SK-N-SH (cell line): ENCODE measurements around the gene NRG3. TPM values are rescaled to one million over a fixed set of nuclear protein-coding genes. Genes with fewer than 3 reads are reported as not detected.

Experiments used
- CTCF ChIA-PET: fragments of 300-600, 350-600 bp; formaldehyde crosslinking; extraction: SDS; loops from one replicate; lab custom pipeline; 2021; lab: Yijun Ruan, JAX
- POLR2A ChIA-PET: fragments of 350-600 bp; sonication (Branson Sonifier 250); formaldehyde crosslinking; extraction: SDS; loops from one replicate; lab custom pipeline; 2020; ENCODE audit warnings: antibody characterized with exemption, inconsistent platforms; lab: Yijun Ruan, JAX
- DNase-seq: peaks from one replicate; pipeline ENCODE4 v3.0.0; 2012
- H2AFZ ChIP-seq: fragments of 200-600 bp; sonication (generic); 2 replicates; pipeline ENCODE4 v1.8.1; 2016; ENCODE audit warnings: antibody characterized with exemption, mild to moderate bottlenecking, low read depth
- H3F3A ChIP-seq: fragments of 200-600 bp; sonication (generic); replicated peaks from 2 replicates; pipeline ENCODE3; 2016; ENCODE audit warnings: antibody characterized with exemption, mild to moderate bottlenecking; ENCODE audit not compliant: insufficient read depth
- H3K27ac ChIP-seq, 2 experiments: fragments of 200-500 bp in 1 of 2; fragments of 200-600 bp in 1 of 2; sonication (Bioruptor generic) in 1 of 2; sonication (generic), shearing (Covaris generic) in 1 of 2; 2 replicates each; pipeline versions ENCODE4 v1.5.1 to v1.6.1; 2014 to 2016; ENCODE audit warnings: low read depth in 2 of 2, inconsistent platforms in 1 of 2, low read length in 1 of 2, mild to moderate bottlenecking in 1 of 2, mixed read lengths in 1 of 2
- H3K27me3 ChIP-seq: fragments of 200-600 bp; sonication (generic), shearing (Covaris generic); 2 replicates; pipeline ENCODE4 v1.6.1; 2016; ENCODE audit warnings: mixed run types; ENCODE audit not compliant: insufficient read depth
- H3K36me3 ChIP-seq, 2 experiments: fragments of 200-500 bp in 1 of 2; fragments of 200-600 bp in 1 of 2; sonication (Bioruptor generic) in 1 of 2; sonication (generic) in 1 of 2; replicated peaks in 1 of 2; 2 replicates each; pipeline versions ENCODE3 to v1.5.1; 2014 to 2016; ENCODE audit warnings: low read length in 1 of 2, mild to moderate bottlenecking in 1 of 2; ENCODE audit not compliant: insufficient read depth in 2 of 2, control insufficient read depth in 1 of 2
- H3K4me1 ChIP-seq, 2 experiments: fragments of 200-500 bp in 1 of 2; fragments of 200-600 bp in 1 of 2; sonication (Bioruptor generic) in 1 of 2; sonication (generic), shearing (Covaris generic) in 1 of 2; 2 replicates each; pipeline versions ENCODE4 v1.5.1 to v1.6.1; 2014 to 2016; ENCODE audit warnings: low read depth in 1 of 2, low read length in 1 of 2, mixed run types in 1 of 2; ENCODE audit not compliant: insufficient read depth in 2 of 2, control insufficient read depth in 1 of 2
- H3K4me2 ChIP-seq: fragments of 200-600 bp; sonication (generic), shearing (Covaris generic); 2 replicates; pipeline ENCODE4 v1.6.1; 2017; ENCODE audit warnings: mixed run types
- H3K4me3 ChIP-seq, 2 experiments: fragments of 200-500 bp in 1 of 2; fragments of 200-600 bp in 1 of 2; sonication (Bioruptor generic) in 1 of 2; sonication (generic), shearing (Covaris generic) in 1 of 2; 2 replicates each; pipeline versions ENCODE4 v1.5.1 to v1.8.1; 2014 to 2016; ENCODE audit warnings: low read depth in 2 of 2, inconsistent platforms in 1 of 2, low read length in 1 of 2, mild to moderate bottlenecking in 1 of 2, mixed read lengths in 1 of 2, moderate library complexity in 1 of 2
- H3K79me2 ChIP-seq: fragments of 200-600 bp; sonication (generic); 2 replicates; pipeline ENCODE4 v1.8.1; 2017; ENCODE audit warnings: mild to moderate bottlenecking; ENCODE audit not compliant: insufficient read depth
- H3K9ac ChIP-seq: fragments of 200-600 bp; sonication (generic); 2 replicates; pipeline ENCODE4 v1.6.1; 2017; ENCODE audit warnings: mixed run types
- H3K9me2 ChIP-seq: fragments of 200-600 bp; sonication (generic); 2 replicates; pipeline ENCODE4 v1.6.1; 2017; ENCODE audit warnings: mixed run types
- H3K9me3 ChIP-seq: fragments of 200-600 bp; sonication (generic); 2 replicates; pipeline ENCODE4 v1.6.1; 2017; ENCODE audit warnings: mixed run types, mild to moderate bottlenecking, moderate library complexity
- H4K20me1 ChIP-seq: fragments of 200-600 bp; sonication (generic); 2 replicates; pipeline ENCODE4 v1.6.1; 2017; ENCODE audit warnings: mild to moderate bottlenecking, mixed run types; ENCODE audit not compliant: insufficient read depth
- CHD2 ChIP-seq: fragments of 150-350 bp; IDR thresholded peaks from 2 replicates; pipeline ENCODE4 v1.6.1; 2018; ENCODE audit warnings: low read length; ENCODE audit not compliant: partially characterized antibody
- CTCF ChIP-seq: fragments of 200-600 bp; sonication (generic); IDR thresholded peaks from 2 replicates; pipeline ENCODE4 v1.6.1; 2017; ENCODE audit warnings: antibody characterized with exemption, mild to moderate bottlenecking, moderate library complexity
- EP300 ChIP-seq, 2 experiments: IDR thresholded peaks; 2 replicates each; pipeline versions ENCODE4 v1.4.0 to v1.6.1; 2012; ENCODE audit warnings: borderline replicate concordance in 1 of 2, low read depth in 1 of 2, low read length in 1 of 2
- EZH2phosphoT487 ChIP-seq: fragments of 200-600 bp; sonication (generic); IDR thresholded peaks from 2 replicates; pipeline ENCODE4 v1.6.1; 2017; ENCODE audit warnings: low read depth, mixed run types, mild to moderate bottlenecking, antibody characterized with exemption, moderate library complexity, borderline replicate concordance
- FOSL2 ChIP-seq: IDR thresholded peaks from 2 replicates; pipeline ENCODE4 v1.4.0; 2012; ENCODE audit warnings: low read depth, mild to moderate bottlenecking, moderate library complexity, borderline replicate concordance
- GATA2 ChIP-seq: sonication (generic); formaldehyde crosslinking; IDR thresholded peaks from 2 replicates; pipeline ENCODE4 v1.5.0; 2020; ENCODE audit warnings: mild to moderate bottlenecking, missing genetic modification reagents
- NFIC ChIP-seq: IDR thresholded peaks from 2 replicates; pipeline ENCODE4 v1.4.0; 2012; ENCODE audit warnings: borderline replicate concordance
- PBX3 ChIP-seq: IDR thresholded peaks from 2 replicates; pipeline ENCODE4; 2012
- REST ChIP-seq: IDR thresholded peaks from 2 replicates; pipeline ENCODE4 v1.6.1; 2012; ENCODE audit warnings: mild to moderate bottlenecking, low read depth, low read length, moderate library complexity
- RXRA ChIP-seq: IDR thresholded peaks from 2 replicates; pipeline ENCODE4 v1.4.0; 2012; ENCODE audit warnings: low read depth, mild to moderate bottlenecking, borderline replicate concordance
- TAF1 ChIP-seq: IDR thresholded peaks from 2 replicates; pipeline ENCODE4 v1.6.1; 2012; ENCODE audit warnings: low read depth, mild to moderate bottlenecking, low read length, moderate library complexity, borderline replicate concordance
- TEAD4 ChIP-seq: IDR thresholded peaks from 2 replicates; pipeline ENCODE4 v1.4.0; 2012; ENCODE audit warnings: mild to moderate bottlenecking, borderline replicate concordance; ENCODE audit not compliant: insufficient read depth
- YY1 ChIP-seq: IDR thresholded peaks from 2 replicates; pipeline ENCODE4 v1.4.0; 2012; ENCODE audit warnings: low read depth, mild to moderate bottlenecking
- WGBS: methylation state at CpG from one replicate; pipeline ENCODE4 v1.1.6; 2017; ENCODE audit warnings: low lambda C conversion rate; 5-methylcytosine and 5-hydroxymethylcytosine counted together
- polyA plus RNA-seq, 3 experiments: library from polyadenylated mRNA; depleted of rRNA; stranded (reverse); fragments of >200 nt; gene quantifications; 2 replicates each; pipeline ENCODE4 v1.2.3, GENCODE V29; 2012

The NRG3 gene
- polyA plus RNA-seq, 1 of the 3 experiments (the other 2 are of a cell fraction) = 0.03 TPM

- TF ChIP-seq REST (no peak), GATA2 (CRISPR knock-in tag) (no peak), RXRA (no peak), TAF1 (no peak), EZH2phosphoT487 (no peak), FOSL2 (no peak)
These were observed 39.9 kb downstream of the NRG3 start (continued) for GRCh38 chr10:81914736-81915503.

GRCh38 chr10:81915504-81915897, 40.5 kb downstream of the NRG3 start:
- H3F3A ChIP-seq = no peaks in the 10 kb centered on the region
- H3K79me2 ChIP-seq = no peaks in the 10 kb centered on the region
- H3K9me2 ChIP-seq = no peaks in the 10 kb centered on the region
- H3K36me3 ChIP-seq = no peaks in the 10 kb centered on the region
- H3K4me2 ChIP-seq = no peak overlapping the region
- TF ChIP-seq PBX3 (no peak), CHD2 (no peak), CTCF (no peak), EP300 (IDR thresholded peaks at IDR 0.05; ENCODE audit: borderline replicate concordance in 1 of 2, low read depth in 1 of 2, low read length in 1 of 2) (no peak), TEAD4 (no peak), FOSL2 (no peak), NFIC (no peak), YY1 (no peak)
- H4K20me1 ChIP-seq = no peaks in the 10 kb centered on the region
- no peak overlapping the region for H3K9ac ChIP-seq
- DNase-seq = no peak
- H2AFZ ChIP-seq = no peak overlapping the region
- CTCF ChIA-PET = interaction anchor here (1.1 kb wide), 1 partner anchor 9 kb away, joined by 3 read pairs; no protein-coding TSS in a partner anchor
- WGBS = 0% methylated on average over 2 of the region's 2 CpGs
- no peaks in the 10 kb centered on the region for H3K4me1 ChIP-seq
- H3K4me3 ChIP-seq = no peak overlapping the region
- no peaks in the 10 kb centered on the region for H3K9me3 ChIP-seq
- H3K27me3 ChIP-seq = no peaks in the 10 kb centered on the region
- POLR2A ChIA-PET = no interaction called here
- H3K27ac ChIP-seq = no peak overlapping the region
